A204.1 (cell line): ENCODE measurements around the gene TTC28.

ENCODE experiments used
- FAIRE-seq: peaks from 2 replicates; lab custom pipeline; 2012; peaks lifted over from hg19 to GRCh38; lab: Jason Lieb, UNC

The TTC28 gene

DNA sequence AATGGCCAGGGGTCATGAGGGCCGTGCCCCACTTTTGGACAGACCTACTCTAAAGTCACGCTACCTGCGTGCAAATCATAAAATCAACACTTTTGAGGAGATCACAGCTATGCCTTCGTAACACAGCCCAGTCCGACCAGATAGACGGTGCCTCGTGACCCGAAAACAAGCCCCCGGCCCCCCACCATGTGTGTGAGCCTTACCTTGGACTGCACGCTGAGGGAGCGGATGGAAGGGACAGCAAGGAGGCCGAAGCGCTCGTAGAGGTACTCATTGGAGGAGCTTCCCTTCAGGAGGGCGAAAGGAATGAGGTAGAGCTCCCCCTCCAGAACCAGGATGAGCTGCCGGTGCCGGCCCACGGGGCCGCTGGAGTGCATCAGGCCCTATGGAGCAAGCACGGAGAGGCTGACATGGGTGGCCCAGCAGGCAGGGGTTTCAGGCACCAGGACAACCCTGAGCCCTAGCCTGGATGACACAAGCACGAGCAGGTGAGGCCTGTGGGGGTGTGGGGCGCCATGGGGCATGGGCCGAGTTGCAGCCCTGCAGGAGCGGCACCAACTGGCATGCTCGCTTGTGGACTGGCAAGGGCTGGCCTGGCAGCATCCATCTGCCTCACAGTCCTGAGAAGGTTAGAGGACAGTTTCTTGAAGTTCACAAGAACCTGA, 678.3 kb downstream of the TTC28 start:
- no peak for FAIRE-seq

DNA sequence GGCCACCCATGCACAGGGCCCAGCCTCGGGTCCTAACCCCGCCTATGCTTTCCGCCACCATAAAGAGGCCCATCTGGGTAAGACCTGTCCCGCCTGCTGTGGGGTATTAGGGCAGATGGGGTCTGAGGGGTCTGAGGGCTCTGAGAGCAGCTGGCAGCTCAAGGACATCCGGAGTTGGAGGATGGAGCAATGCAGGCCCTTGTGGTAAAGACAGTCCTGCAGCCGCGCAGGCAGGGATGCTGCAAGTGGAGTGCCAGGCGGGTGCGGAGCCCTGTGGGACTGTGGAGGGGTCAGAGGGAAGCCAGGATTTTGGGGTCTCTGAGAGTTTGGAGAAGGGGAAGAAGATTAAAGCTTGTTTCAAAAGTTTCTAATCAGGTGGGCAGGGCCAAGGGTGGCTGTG, 679.3 kb downstream of the TTC28 start:
- no peak for FAIRE-seq

DNA sequence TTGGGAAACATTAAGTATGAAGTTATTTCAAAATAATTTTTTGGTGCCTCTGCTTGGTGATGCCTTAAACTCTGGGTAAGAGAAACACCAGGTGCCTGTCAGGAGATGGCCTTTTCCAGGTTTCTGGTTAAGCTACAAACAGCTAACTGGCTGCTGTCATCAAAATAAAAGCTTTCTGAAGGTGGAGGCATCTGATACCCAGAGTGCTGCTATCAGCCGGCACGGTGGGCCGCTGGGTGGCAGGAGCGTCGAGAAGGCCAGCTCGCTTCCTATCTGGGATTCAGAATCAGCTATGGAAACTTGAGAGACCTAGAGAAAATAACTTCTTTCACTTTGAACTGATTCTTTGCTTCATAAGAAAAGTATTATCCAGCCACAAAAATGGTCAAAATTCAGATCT, 679.8 kb downstream of the TTC28 start:
- no peak for FAIRE-seq

DNA sequence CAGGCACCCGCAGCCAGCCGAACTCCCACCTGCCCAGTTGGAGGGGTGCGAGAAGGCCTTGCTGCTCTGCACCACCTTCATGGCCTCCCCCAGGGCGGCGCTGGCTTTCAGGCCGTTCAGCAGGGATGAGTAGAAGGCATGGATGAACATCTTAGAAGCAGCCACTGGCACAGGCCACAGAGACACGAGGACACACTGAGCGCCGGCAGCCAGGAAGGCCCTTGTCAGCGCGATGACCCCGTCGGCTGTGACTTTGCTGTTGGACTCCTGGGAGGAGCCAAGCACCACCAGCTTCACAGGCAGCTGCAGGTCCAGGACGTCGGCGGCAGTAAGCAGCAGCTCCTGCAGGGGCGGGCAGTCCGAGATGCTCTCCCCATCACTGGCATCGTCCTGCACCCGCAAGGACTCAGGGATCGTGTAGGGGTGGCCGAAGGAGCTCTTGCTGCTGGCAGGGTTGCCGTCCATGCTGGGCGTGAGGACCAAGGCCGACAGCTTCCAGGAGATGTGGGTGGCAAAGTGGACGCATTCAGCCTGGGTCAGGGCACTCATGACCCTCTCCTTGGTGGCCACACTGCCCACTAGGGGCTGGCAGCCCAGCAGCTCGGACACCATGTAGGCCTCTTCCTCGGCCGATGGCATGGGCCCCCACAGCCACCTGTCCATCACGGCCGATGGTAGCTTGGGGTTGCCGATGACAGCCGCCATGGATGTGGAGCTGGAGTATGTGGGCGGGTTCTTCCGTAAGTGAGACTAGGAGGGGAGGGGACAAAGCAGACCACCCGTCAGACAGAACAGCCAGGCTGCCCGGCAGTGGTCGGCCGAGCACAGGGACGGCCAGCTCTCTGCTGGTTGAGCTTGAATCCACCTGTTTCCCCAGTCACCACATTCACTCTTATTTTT, 680.9 kb downstream of the TTC28 start:
- no peak for FAIRE-seq

DNA sequence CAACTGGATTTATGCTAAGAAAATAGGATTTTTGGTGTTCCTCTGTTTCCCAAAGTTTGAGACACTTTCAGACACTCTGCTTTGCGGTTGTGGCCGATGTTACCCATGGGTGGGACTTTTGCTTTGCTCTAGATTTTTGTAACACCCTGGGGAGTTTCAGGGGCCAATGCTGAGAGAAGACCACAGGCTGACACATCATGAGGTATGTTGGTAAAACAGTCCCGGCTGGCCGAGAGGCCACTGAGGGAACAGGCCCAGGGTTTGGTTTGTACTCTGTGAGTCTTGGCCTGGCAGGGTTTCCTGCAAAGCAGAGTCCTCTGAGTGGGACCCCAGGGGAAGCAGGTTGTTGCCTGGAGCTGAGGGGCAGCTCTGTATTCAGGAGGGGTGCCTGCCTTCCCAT, 682.1 kb downstream of the TTC28 start:
- FAIRE-seq, result no peak

DNA sequence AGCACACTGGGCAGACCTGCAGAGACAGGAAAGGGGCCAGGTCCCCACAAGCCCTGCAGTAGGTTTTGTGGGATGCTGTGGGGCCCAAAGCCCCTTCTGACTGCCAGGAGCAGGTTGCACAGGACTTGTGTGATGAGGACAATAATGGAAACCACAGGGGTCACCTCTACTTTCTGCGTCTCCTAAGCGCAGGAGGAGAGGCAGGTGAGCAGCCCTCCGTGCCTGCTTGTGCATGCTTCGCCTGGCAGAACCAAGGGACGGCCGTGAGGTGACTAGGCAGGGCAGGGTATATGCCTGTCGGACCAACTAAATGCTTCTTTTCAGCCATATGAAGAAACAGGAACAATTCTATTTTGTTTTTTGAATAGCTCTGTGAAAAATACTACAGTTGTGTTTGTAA, 682.7 kb downstream of the TTC28 start:
- no peak for FAIRE-seq

DNA sequence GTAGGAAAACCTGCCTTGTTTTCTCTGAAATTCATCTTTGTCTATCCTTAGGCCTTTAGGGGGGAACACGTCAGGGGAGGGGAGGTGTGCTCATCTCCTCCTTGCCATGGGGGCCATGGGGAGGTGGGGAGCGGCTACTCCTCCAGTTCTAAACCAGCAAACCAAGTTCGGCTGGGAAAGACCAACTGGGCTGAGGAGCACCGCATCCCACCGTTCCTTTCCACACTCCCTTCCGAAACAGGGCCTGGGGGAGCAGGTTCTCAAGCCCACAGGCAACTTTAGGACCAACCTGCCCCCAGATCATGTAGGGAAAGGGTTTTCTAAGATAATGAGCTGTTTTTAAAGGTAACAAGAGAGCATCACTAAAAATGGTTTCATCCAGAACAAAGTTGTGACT, 683.1 kb downstream of the TTC28 start:
- no peak for FAIRE-seq

DNA sequence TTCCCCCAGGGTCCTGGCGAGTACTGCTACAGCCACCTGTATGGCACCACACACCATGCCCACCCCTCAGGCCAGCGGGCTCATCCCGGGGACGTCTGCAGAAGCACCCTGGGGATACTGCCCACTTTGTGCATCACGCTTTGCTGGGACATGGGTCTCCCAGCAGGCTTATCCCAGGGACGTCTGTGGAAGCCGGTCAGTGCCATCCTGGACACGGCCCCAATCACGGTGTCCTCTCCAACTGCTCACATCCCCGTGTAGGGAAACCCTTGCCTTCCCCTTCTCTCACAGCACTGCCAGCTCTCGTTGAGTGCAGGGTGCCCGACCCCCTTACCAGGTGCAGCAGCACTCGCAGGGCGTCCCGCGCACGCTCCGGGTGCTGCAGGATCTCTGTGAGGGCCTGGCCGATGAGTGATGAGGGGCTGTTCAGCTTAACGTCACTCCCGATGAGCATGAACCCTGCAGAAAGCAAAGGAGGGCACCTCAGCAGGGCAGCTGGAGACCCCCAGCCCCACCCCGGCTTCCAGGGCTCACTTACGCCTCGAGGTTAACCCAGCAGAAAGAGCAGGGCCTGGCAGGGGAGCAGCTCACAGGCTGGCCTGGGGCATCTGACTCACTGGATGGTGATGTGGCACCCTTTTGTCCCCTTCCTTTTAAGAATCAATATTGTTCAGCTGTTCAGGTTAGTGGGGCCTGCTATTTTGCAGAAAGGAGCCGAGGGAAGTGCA, 683.7 kb downstream of the TTC28 start:
- FAIRE-seq, result no peak

DNA sequence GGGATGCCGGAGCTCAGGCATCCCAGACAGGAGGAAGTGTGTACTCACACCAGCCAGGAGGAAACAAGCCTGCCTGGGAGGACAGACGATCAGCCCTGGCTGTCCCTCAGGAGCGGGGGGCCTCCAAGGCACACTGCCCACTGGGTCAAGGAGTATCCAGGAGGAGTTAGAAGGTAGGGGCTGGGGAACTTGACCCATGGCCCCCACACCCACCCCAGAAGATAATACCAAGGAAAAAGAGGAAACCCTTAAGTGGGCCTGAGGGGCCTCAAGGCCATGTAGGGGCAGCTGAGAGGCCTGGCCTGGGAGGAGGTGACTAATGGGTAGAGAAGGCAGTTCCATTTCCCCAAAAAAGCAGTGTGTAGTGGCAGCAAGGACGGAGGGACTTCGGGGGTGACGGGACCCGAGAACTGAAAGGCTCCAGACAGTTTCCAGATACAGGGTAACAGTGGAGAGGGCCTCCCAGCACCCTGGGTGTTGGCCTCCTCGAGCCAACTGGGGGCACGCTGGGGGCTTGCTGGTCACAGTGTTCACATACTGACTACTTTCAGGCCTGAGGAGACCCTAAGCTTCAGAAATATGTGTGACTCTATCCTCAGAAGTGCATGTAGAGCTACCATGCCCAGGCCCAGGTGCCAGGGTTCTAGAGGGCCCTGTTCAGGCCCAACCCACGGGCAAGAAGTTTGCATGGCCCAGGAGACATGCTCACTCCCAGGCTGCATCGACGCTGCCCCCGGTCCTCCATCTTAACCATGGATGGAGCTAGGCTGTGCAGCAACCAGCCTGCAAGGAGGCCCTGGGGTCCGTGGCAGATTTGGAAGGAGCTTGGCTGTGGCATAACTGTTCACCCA, 684.9 kb downstream of the TTC28 start:
- FAIRE-seq, result no peak

DNA sequence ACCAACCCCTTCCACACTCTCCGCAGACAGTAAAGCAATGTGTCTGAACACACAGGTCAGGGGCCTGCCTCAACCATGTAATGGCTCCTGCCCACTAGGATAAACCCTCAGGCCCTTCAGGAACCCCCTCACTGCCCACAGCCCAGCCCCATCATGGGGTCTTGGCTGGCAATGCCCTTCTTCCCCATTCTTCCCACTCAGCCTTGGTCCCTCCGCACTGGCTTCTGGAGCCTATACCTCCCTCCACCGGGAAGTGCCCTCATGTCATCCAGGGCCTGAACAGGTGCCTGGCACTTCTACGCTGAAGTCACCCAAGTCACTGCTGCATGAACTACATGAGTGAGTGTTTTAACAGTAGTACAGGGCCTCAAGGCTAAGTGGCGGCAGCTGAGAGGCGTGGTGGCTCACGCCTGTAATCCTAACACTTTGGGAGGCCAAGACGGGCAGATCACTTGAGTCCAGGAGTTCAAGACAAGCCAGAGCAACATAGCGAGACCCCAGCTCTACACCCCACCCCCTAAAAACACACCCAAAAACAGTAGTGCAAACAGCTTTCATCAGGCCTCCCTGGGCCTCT, 685.8 kb downstream of the TTC28 start:
- FAIRE-seq, result no peak

DNA sequence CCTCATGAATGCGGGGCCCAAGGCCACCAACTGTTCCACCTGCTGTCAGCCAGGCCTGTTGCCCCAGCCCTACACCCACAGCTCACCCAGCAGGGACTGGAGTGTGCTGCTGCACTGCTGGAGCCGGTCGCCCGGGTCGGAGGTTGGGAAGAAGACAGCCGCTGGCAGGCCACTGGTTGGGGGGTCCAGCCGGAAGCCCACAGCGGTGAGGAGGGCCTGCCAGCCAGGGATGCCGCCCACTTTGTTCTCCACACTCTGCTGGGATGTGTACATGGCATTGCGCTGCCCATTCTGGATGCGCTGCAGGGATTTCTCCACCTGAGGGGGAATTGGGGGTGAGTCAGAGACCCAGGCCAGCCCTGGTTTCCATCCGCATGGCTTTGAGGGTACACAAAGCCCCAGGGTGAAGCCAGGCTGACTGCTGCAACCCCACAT, 686.4 kb downstream of the TTC28 start:
- FAIRE-seq, result no peak

DNA sequence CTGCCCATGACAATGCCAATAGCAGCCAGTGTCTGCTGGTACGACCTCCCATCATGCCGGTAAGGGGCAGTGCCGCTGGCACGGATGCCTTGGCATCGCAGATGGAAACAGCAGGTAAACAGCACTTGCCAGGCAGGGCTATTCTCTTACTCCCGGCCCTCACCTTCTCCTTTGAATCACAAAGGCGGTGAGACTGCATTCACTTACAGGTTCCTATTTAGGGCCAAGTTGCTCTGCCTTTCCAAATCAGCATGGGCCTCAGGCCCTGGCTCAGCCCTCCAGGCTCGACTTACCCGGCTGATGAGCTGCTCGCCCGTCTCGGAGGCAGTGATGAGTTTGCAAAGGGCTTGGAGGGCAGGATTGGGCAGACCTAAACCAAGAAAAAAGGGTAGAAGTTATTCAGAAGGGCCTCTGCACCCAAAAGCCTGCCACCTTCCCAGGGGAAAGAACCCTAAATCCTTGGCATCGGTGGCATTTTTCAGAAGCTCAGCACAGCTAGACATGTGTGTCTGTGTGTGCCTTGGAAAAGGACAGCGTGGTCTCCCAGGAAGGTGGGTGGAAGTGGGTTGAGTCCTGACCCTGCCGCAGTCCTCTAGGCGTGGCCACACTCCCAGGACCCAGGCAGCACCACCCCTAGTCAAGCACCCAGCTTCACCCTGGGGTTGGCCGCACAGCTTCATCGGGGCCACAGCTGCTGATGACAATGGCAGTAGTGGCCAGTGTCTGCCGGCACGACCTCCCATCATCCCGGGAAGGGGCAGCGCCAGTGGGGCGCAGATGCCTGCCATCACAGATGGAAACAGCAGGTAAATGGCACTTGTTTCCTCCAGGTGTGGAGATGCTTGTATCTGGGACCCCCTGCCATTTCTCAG, 687.1 kb downstream of the TTC28 start:
- no peak for FAIRE-seq

DNA sequence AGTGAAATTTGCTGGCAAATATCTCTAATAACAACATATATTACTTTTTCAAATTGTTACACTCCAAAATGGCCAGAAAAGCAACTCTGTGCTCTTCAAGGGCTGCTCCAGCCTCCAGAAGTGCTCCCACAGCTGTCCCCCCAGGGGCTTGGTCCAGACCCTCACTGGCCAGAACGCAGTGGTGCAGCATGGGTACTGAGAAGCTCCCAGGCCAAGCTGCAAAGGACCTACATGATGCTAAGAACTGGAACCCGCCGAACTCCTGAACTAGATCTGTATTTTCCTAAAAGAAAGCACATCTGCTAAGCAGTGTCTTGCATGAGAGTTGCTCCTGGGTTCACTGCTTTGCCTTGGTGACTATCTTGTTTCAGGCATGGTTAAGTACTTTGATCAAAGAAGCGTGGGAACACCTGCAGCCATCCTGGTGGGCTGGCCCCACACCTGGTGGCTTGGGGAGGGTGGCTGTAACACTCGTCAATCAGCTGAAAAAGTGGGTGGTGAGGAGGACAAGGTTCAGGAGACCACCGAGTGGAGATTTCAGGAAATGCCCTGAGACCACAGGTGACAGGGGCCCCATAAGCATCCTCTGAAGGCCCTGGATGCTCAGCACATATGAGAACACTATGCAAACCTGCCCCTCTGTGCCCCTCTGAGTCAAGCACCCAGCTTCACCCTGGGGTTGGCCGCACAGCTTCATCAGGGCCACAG, 687.9 kb downstream of the TTC28 start:
- FAIRE-seq, result no peak

DNA sequence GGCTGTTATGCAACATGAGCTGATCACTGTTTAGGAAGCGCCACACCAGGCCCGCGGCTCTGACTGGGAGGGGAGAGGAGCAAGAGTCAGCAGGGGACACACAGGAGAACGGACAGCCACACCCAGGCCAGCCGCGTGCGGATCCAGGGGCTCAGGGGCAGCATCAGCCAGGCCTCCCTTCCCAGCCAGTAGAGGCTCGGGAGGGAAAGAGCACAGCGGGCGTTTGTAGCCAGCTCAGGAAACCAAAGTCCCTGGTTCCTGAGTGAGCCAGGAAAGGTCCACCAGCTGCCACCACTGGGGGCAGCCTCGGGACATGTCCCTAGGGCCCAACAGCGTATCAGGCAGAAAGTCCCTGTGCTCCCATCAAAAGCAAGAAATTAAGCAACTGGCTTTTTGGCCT, 688.8 kb downstream of the TTC28 start:
- FAIRE-seq, result no peak

DNA sequence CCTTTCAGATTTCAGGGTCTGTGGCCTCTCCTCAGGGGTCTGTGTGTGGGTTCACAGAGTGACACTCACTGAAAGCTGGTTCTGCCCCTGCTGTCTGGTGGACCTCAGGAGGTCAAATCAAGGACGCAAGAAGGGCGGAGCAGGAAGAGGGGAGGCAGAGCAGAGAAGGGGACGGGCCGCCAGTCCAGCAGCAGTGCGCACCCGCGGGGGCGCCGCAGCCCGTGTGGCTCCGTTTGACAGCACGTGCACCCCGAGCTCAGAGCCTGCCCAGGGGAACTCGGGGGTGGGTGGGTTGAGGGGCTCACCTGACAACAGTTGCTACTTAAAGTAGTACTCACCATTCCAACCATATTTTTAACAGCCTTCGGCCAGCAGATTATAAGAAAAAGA, 689.2 kb downstream of the TTC28 start:
- no peak for FAIRE-seq

DNA sequence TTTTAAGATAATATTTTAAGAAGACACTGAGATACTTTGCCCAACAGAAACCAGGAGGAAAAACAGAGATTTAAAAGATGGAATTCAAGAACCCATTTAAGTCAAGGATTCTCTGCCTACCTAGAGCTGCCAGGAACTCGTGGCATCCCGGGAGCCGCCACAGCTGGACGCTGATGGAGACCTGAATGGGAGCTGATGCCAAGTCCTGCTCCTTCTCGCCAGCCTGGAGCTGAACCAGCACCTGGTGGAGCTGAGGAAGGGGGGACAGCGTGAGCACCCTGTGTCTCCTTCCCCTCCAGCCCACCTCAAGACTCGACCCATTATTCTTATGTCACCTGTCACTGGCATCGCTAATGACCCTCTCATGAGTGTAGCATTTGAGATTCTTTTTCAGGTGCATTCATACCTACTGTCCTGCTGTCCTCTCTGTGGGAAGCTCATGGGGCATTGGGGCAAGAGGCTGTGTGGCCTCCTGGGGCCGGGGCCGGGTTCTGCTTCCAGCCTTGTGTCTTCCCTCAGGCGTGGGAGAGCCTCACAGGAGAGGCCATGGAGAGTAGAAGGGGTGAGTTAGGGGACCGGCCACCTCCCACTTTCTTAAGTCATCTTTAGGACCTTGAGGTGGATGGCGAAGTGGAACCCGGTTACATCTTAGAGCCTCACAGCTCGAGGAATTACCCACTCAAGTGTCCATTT, 689.7 kb downstream of the TTC28 start:
- FAIRE-seq, result no peak

DNA sequence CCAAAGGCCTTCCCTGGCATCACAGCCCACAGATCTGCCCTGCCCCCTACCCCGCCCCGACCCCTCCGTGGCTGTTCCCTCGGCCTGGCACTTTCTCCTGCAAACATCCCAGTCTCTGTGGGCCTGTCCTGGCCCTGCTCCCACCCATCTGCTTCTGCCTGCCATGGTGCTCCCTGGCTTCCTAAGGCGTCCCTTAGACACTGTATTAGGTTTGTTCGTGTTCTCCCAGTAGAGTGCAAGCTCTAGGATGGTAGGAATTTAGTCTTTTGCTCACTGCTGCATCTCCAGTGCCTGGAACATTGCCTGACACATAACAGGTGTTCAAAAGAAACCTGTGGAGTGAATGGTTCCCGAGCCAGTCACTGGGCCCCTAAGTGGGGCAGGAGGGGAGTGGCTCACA, 690.9 kb downstream of the TTC28 start:
- no peak for FAIRE-seq

DNA sequence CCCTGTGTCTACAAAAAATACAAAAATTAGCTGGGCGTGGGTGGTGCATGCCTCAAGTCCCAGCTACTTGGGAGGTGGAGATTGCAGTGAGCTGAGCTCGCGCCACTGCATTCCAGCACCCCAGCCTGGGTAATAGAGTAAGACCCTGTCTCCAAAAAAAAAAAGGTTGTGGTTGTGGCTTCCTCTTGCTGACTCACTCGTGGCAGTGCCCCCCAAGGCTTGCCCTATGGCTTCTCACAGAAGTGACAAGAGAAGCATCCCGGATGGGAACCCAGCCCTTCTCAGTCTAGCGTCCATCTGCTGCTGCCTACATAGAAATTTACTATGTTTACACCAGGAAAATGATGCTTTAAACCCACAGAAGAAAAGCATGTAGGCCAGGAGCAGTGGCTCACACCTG, 692.1 kb downstream of the TTC28 start:
- FAIRE-seq, result no peak

DNA sequence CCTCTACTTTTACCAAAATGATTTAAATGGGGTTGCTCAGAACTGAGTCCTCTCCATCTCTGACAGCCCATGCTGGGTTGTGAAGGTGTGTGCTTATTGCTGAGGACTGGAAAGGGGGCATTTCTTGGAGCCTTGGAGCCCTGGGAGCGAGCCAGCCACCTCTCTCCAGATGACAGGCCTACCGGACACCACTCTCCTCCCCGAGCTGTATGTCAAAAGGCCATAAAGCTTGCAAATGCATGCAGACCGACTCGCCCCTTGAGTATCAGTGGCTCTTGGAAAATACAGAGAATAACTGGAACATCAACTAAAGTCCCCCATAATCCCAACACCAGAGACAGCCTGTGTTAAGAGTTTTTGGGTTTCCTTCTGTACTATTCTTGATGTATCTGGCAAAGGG, 692.7 kb downstream of the TTC28 start:
- FAIRE-seq, result no peak

DNA sequence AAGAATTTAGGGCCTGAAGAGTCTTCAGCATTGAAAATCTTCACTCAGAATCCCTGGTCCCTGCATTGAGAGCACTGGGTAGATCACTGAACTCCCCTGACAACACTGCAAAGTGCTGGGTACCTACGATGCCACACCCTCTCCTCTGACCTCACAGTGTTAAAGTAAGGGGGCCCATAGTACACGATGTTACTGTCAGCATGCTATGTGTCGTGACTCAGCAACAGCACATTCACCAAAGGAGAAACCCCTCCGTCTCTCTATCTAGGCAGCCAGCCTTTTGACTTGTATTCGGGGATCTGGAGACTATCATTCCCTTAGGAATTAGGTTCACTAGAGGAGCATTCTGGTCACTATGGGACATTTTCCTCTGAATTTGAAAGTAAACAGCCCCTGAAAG, 693.2 kb downstream of the TTC28 start:
- FAIRE-seq, result no peak
